ENCODE data around the gene FHIT.

The FHIT gene

GRCh38 chr3:60219501-60219900 lies 1031.8 kb downstream of the FHIT start:
- in situ Hi-C loops (cut with MboI; ENCODE audit: low sequenced_read_pairs, unreplicated experiment) = no loop called here
- no peak for DNase-seq (ENCODE audit: low spot score)
- no peak for TF ChIP-seq CTCF (IDR thresholded peaks at IDR 0.05; ENCODE audit: borderline replicate concordance, control extremely low read depth, extremely low read depth, insufficient read depth, missing control alignments)

- no peak for TF ChIP-seq CTCF (IDR thresholded peaks at IDR 0.05; ENCODE audit: borderline replicate concordance, control extremely low read depth, extremely low read depth, insufficient read depth, missing control alignments)
- DNase-seq (ENCODE audit: low spot score) = no peak
- in situ Hi-C loops (cut with MboI; ENCODE audit: low sequenced_read_pairs, unreplicated experiment) = no loop called here
Observed at GRCh38 chr3:60217156-60217911, 1033.9 kb downstream of the FHIT start.

- in situ Hi-C loops (cut with MboI; ENCODE audit: low sequenced_read_pairs, unreplicated experiment) = no loop called here
- TF ChIP-seq CTCF (IDR thresholded peaks at IDR 0.05; ENCODE audit: borderline replicate concordance, control extremely low read depth, extremely low read depth, insufficient read depth, missing control alignments) = no peak
- DNase-seq (ENCODE audit: low spot score) = no peak
Observed at GRCh38 chr3:60216462-60217075, 1034.7 kb downstream of the FHIT start.

- no peak for TF ChIP-seq CTCF (IDR thresholded peaks at IDR 0.05; ENCODE audit: borderline replicate concordance, control extremely low read depth, extremely low read depth, insufficient read depth, missing control alignments)
- in situ Hi-C loops (cut with MboI; ENCODE audit: low sequenced_read_pairs, unreplicated experiment) = no loop called here
- no peak for DNase-seq (ENCODE audit: low spot score)
Observed at GRCh38 chr3:60215946-60216345, 1035.3 kb downstream of the FHIT start.

GRCh38 chr3:60207905-60208304 lies 1043.3 kb downstream of the FHIT start:
- no peak for TF ChIP-seq CTCF (IDR thresholded peaks at IDR 0.05; ENCODE audit: borderline replicate concordance, control extremely low read depth, extremely low read depth, insufficient read depth, missing control alignments)
- DNase-seq (ENCODE audit: low spot score) = no peak
- in situ Hi-C loops (cut with MboI; ENCODE audit: low sequenced_read_pairs, unreplicated experiment) = no loop called here

- in situ Hi-C loops (cut with MboI; ENCODE audit: low sequenced_read_pairs, unreplicated experiment) = no loop called here
- DNase-seq (ENCODE audit: low spot score) = no peak
- TF ChIP-seq CTCF (IDR thresholded peaks at IDR 0.05; ENCODE audit: borderline replicate concordance, control extremely low read depth, extremely low read depth, insufficient read depth, missing control alignments) = no peak
Observed at GRCh38 chr3:60206206-60206605, 1045.0 kb downstream of the FHIT start.
